Stimulated activated CD8-positive, alpha-beta memory T cell treated with anti-CD3 and anti-CD28 coated beads, Interleukin-12 subunit alpha, Interleukin-12 subunit beta, amount 100 ng/mL, for 24 hours (primary cell): ENCODE measurements around the gene ETNPPL.

Experiments
- DNase-seq: peaks from one replicate; pipeline ENCODE4 v3.0.0-alpha.2; 2020; ENCODE audit errors: extremely low read depth

ETNPPL gene

DNA sequence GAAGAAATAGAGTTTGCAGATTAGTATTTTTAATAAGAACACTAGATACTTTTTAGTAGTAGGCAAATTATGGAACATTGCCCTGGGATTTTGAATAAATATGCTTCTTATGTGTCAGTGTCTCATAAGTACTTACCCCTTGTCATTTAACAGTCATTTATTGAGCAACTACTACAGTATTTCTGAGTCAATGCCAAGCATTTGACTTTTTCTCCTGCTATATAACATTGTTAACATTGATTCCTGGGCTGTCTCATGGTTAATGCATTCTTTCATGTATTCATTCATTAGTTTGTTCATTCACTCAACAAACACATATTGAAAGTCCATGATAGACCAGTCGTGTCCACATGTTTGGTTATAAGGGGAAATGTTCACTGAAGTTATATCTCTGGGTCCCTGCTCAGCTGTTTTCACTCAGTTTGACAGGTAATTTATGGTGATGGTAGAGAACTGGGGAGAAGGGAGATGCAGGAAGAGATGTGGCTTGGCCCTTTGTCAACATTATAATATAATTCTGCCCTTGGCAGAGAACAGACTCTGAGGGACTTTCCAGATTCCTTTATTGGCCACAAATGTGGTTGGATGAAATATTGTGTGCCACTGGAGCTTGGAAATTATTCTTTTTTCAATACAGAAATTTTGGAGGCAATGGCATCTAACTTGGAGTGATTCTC is 62.6 kb downstream of the ETNPPL start:
- no peak for DNase-seq

DNA sequence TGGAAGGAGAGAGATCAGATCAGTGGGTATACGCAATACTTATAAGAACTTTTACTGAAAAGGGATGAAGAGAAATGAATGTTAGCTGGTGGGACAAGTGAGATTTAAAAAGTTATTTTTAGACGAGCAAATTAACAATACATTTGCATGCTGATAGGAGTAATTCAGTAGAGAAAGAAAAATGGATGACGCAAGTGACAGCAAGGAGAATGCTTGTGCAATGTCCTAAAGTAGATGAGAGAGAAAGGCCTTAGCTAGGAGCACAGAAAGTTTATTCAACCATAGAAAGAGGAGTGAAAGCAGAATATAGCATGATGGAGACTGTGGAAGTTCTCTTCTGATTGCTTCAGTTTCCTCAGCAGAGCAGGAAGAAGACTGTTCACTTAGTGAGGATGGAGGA is 66.7 kb downstream of the ETNPPL start:
- no peak for DNase-seq

DNA sequence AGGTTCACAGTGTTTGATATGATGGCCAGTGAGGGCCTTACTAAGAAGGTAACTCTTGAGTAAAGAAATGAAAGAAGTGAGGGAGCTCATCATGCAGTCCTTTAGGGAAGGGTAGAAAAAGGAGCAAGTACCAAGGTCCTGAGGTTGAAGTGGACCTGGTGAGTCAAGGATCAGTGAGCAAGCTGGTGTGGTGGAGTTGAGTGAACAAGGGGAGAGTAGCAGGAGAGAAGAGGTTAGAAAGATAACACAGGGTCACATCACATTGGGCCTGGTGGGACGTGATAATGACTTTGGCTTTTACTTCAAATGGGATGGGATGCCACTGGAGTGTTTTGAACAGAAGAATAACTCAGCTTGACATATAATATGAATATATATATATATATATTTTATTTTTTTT is 67.8 kb downstream of the ETNPPL start:
- no peak for DNase-seq

DNA sequence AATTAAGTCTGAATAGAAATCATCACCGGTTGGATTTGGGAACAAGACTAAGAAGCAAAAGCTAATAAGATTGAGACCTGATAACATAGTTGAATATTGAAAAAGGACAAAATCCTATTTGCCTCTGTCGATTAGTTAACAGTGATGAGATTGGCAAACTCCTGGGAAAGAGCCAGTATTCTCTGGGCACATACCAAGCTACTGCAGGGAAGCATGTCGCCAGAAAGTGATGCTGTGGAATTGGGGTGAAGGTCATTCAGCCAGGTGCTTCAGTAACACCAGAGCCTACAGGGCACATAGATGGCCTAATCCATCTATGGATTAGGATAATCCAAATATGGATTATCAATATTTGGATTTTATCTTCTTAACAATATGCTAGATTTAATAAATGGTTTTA is 68.4 kb downstream of the ETNPPL start:
- DNase-seq: no peak

DNA sequence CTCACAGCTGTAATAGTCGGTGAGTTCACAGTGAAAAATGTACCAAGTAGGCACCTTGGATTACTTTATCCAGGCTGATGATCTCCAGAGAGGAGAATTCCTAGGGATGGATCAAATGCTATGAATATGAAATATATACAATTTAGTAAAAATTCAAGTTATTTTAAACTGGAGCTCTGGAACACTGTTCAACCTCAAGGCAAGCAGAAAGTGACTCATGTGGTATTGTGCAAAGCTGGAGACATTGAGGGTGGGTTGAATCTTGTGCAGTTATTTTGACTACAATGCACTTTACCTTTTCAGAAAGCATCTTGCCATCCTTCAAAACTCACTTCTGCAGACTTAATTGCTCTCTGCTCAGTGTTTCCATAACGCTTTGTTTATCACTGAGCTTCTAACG is 69.0 kb downstream of the ETNPPL start:
- no peak for DNase-seq

DNA sequence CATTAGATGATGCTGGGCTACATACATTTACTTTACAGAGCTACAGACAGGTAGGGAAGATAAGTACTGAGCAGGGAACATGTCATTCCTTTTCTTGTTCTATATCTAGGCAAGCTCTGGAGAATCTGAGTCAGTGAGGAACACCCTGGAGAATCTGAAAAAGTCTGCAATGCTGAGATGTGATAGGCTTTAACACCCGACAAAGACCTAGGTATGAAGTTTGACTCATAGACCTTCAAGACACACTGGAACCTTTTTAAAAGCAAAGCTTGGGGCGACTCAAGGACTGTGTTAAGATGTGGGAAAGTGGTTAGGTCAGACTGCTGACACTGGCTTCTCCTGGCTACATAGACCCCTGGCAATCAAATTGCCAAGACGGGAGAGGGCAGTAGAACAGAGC is 69.6 kb downstream of the ETNPPL start:
- no peak for DNase-seq
